LNCaP clone FGC (cell line): ENCODE data around the gene PC.

Experiments
- DNase-seq: peaks from one replicate; pipeline ENCODE4 v3.0.0-alpha.2; 2011; ENCODE audit warnings: low read depth
- H3K4me3 ChIP-seq: 2 replicates; pipeline ENCODE4 v1.5.1; 2011; ENCODE audit warnings: mild to moderate bottlenecking, low read depth, low read length, control low read depth
- CTCF ChIP-seq: IDR thresholded peaks from 2 replicates; pipeline ENCODE4 v1.5.1; 2012; ENCODE audit warnings: mild to moderate bottlenecking; ENCODE audit not compliant: control insufficient read depth, insufficient read depth; ENCODE audit errors: extremely low read depth

PC gene

GRCh38 chr11:66866007-66866406 lies 92.2 kb downstream of the PC start:
- no peak for TF ChIP-seq CTCF
- H3K4me3 ChIP-seq, result no peak overlapping the region
- no peak for DNase-seq

GRCh38 chr11:66864924-66865697 lies 93.1 kb downstream of the PC start:
- TF ChIP-seq CTCF, result no peak
- DNase-seq, result no peak

GRCh38 chr11:66864172-66864901 lies 93.8 kb downstream of the PC start:
- H3K4me3 ChIP-seq, result no peak overlapping the region
- DNase-seq, result no peak
- TF ChIP-seq CTCF, result no peak

More at GRCh38 chr11:66864924-66865697, 93.1 kb downstream of the PC start:
- no peak overlapping the region for H3K4me3 ChIP-seq

- no peak for DNase-seq
- TF ChIP-seq CTCF, result no peak
- no peak overlapping the region for H3K4me3 ChIP-seq
Measured at GRCh38 chr11:66863428-66864125, 94.6 kb downstream of the PC start.

GRCh38 chr11:66862559-66863037 lies 95.6 kb downstream of the PC start:
- TF ChIP-seq CTCF, result no peak
- DNase-seq, result no peak
- no peak overlapping the region for H3K4me3 ChIP-seq

GRCh38 chr11:66861774-66862558 lies 96.2 kb downstream of the PC start:
- no peak for TF ChIP-seq CTCF
- no peak overlapping the region for H3K4me3 ChIP-seq
- DNase-seq, result no peak
